ENCODE results near the gene GLIS1. TPM values are rescaled to one million over a fixed set of nuclear protein-coding genes. Genes with fewer than 3 reads are reported as not detected.

Gene GLIS1
- total RNA-seq, 1 experiment from 2014 or later: not detected

GRCh38 chr1:53643881-53644390 lies 95.0 kb downstream of the GLIS1 start:
- Histone ChIP-seq H3K4me2 (no peak overlapping the region), H3K4me3 (no peak overlapping the region), H3K9me3 (ENCODE audit: insufficient read depth, low read depth) (no peaks in the 10 kb centered on the region), H3K4me1 (replicated peaks; ENCODE audit: insufficient read depth) (no peaks in the 10 kb centered on the region), H2AFZ (no peak overlapping the region), H3K36me3 (ENCODE audit: low read depth) (no peaks in the 10 kb centered on the region), H3K9me2 (ENCODE audit: insufficient read depth) (no peaks in the 10 kb centered on the region), H3K27me3 (ENCODE audit: insufficient read depth, low read depth) (peaks cover 27% of the 10 kb centered on the region), H3F3A (ENCODE audit: insufficient read depth, low read depth) (no peaks in the 10 kb centered on the region), H3K27ac (no peak overlapping the region), H4K20me1 (ENCODE audit: insufficient read depth) (no peaks in the 10 kb centered on the region), H3K79me2 (ENCODE audit: low read depth) (no peaks in the 10 kb centered on the region)
- ChIA-PET CTCF (no interaction called here), POLR2A (ENCODE audit: unreplicated experiment) (no interaction called here)
- DNase-seq: no peak
- BruUV-seq (replicated peaks): no TSS peak
- TF ChIP-seq CTCF (conservative IDR thresholded peaks at IDR 0.05) (no peak), EZH2 (IDR thresholded peaks at IDR 0.05; ENCODE audit: low read depth) (no peak)
- intact Hi-C loops (cut with micrococcal nuclease; ENCODE audit: unreplicated experiment): no loop called here

GRCh38 chr1:53643041-53643880 lies 95.7 kb downstream of the GLIS1 start:
- Histone ChIP-seq H3K9me3 (ENCODE audit: insufficient read depth, low read depth) (no peaks in the 10 kb centered on the region), H3K27ac (no peak overlapping the region), H3K4me1 (replicated peaks; ENCODE audit: insufficient read depth) (no peaks in the 10 kb centered on the region), H4K20me1 (ENCODE audit: insufficient read depth) (no peaks in the 10 kb centered on the region), H3F3A (ENCODE audit: insufficient read depth, low read depth) (no peaks in the 10 kb centered on the region), H3K9me2 (ENCODE audit: insufficient read depth) (no peaks in the 10 kb centered on the region), H3K36me3 (ENCODE audit: low read depth) (no peaks in the 10 kb centered on the region), H3K4me3 (no peak overlapping the region), H3K4me2 (no peak overlapping the region), H2AFZ (no peak overlapping the region), H3K79me2 (ENCODE audit: low read depth) (no peaks in the 10 kb centered on the region), H3K27me3 (ENCODE audit: insufficient read depth, low read depth) (peaks cover 24% of the 10 kb centered on the region)
- CTCF ChIA-PET: interaction anchor here (0.6 kb wide), 1 partner anchor 16 kb away, joined by 3 read pairs; no protein-coding TSS in a partner anchor
- BruUV-seq (replicated peaks): no TSS peak
- no peak for TF ChIP-seq EZH2 (IDR thresholded peaks at IDR 0.05; ENCODE audit: low read depth)
- no peak for TF ChIP-seq CTCF (conservative IDR thresholded peaks at IDR 0.05)
- no peak for DNase-seq
- POLR2A ChIA-PET (ENCODE audit: unreplicated experiment): no interaction called here
- intact Hi-C loops (cut with micrococcal nuclease; ENCODE audit: unreplicated experiment): no loop called here

- CTCF ChIA-PET: no interaction called here
- H3K4me2 ChIP-seq: no peak overlapping the region
Measured at GRCh38 chr1:53642607-53643006, 96.4 kb downstream of the GLIS1 start.

More at GRCh38 chr1:53642607-53643006, 96.4 kb downstream of the GLIS1 start:
- H3K27ac ChIP-seq: no peak overlapping the region
- no peaks in the 10 kb centered on the region for H4K20me1 ChIP-seq (ENCODE audit: insufficient read depth)
- H2AFZ ChIP-seq: no peak overlapping the region
- no peaks in the 10 kb centered on the region for H3K4me1 ChIP-seq (replicated peaks; ENCODE audit: insufficient read depth)
- intact Hi-C loops (cut with micrococcal nuclease; ENCODE audit: unreplicated experiment): no loop called here
- TF ChIP-seq EZH2 (IDR thresholded peaks at IDR 0.05; ENCODE audit: low read depth): no peak
- TF ChIP-seq CTCF (conservative IDR thresholded peaks at IDR 0.05): no peak
- peaks cover 21% of the 10 kb centered on the region for H3K27me3 ChIP-seq (ENCODE audit: insufficient read depth, low read depth)
- no peaks in the 10 kb centered on the region for H3K9me3 ChIP-seq (ENCODE audit: insufficient read depth, low read depth)
- DNase-seq: no peak
- H3K36me3 ChIP-seq (ENCODE audit: low read depth): no peaks in the 10 kb centered on the region
- no peak overlapping the region for H3K4me3 ChIP-seq
- no peaks in the 10 kb centered on the region for H3K79me2 ChIP-seq (ENCODE audit: low read depth)
- no peaks in the 10 kb centered on the region for H3F3A ChIP-seq (ENCODE audit: insufficient read depth, low read depth)
- no TSS peak for BruUV-seq (replicated peaks)
- POLR2A ChIA-PET (ENCODE audit: unreplicated experiment): no interaction called here
- H3K9me2 ChIP-seq (ENCODE audit: insufficient read depth): no peaks in the 10 kb centered on the region

Measured in PC-9 (cell line).